Embryonic facial prominence (tissue), 1 donor: ENCODE data around the gene INTS1.

Experiments
- DNase-seq: peaks from one replicate; pipeline ENCODE4 v3.0.0-alpha.2; 2016; ENCODE audit errors: extremely low spot score

INTS1 gene

GRCh38 chr7:1503390-1503789 lies 799 bp downstream of the INTS1 start:
- no peak for DNase-seq

GRCh38 chr7:1502845-1503244 lies 1.3 kb downstream of the INTS1 start:
- no peak for DNase-seq

- DNase-seq = no peak
These were observed 2.5 kb downstream of the INTS1 start for GRCh38 chr7:1501487-1502270.

GRCh38 chr7:1500064-1500807 lies 4.0 kb downstream of the INTS1 start:
- no peak for DNase-seq

- no peak for DNase-seq
These were observed 4.7 kb downstream of the INTS1 start for GRCh38 chr7:1499367-1500029.

- DNase-seq = no peak
These were observed 5.6 kb downstream of the INTS1 start for GRCh38 chr7:1498370-1499305.

- no peak for DNase-seq
These were observed 6.8 kb downstream of the INTS1 start for GRCh38 chr7:1497293-1497927.

GRCh38 chr7:1496531-1497292 lies 7.5 kb downstream of the INTS1 start:
- no peak for DNase-seq

GRCh38 chr7:1495564-1496242 lies 8.5 kb downstream of the INTS1 start:
- DNase-seq = no peak

- no peak for DNase-seq
These were observed 9.2 kb downstream of the INTS1 start for GRCh38 chr7:1494866-1495563.

GRCh38 chr7:1494447-1494846 lies 9.7 kb downstream of the INTS1 start:
- no peak for DNase-seq

- DNase-seq = no peak
These were observed 10.6 kb downstream of the INTS1 start for GRCh38 chr7:1493571-1493970.

GRCh38 chr7:1493129-1493528 lies 11.1 kb downstream of the INTS1 start:
- DNase-seq = no peak

- DNase-seq = no peak
These were observed 11.5 kb downstream of the INTS1 start for GRCh38 chr7:1492640-1493039.

- DNase-seq = no peak
These were observed 12.0 kb downstream of the INTS1 start for GRCh38 chr7:1492221-1492620.

GRCh38 chr7:1490837-1491236 lies 13.4 kb downstream of the INTS1 start:
- DNase-seq = no peak

GRCh38 chr7:1489336-1489735 lies 14.9 kb downstream of the INTS1 start:
- DNase-seq = no peak

GRCh38 chr7:1488016-1488415 lies 16.2 kb downstream of the INTS1 start:
- DNase-seq = no peak

GRCh38 chr7:1487466-1487865 lies 16.7 kb downstream of the INTS1 start:
- no peak for DNase-seq
